Thyroid gland (tissue), 4 donors: ENCODE measurements around the gene FURIN.

Experiments
- CTCF ChIP-seq, 6 experiments: fragments of 200-600 bp in 3 of 6; fragments of 450-650 bp in 3 of 6; sonication (generic) in 3 of 6; IDR thresholded peaks; one replicate each; pipeline ENCODE4 v1.5.1; 2016 to 2019; ENCODE audit warnings: antibody characterized with exemption in 6 of 6, mild to moderate bottlenecking in 2 of 6, inconsistent platforms in 1 of 6, moderate library complexity in 1 of 6
- POLR2A ChIP-seq, 2 donors: fragments of 450-650 bp; IDR thresholded peaks; one replicate each; pipeline ENCODE4 v1.6.1; 2017; ENCODE audit warnings: antibody characterized with exemption in 2 of 2, mild to moderate bottlenecking in 2 of 2, moderate library complexity in 1 of 2

- TF ChIP-seq CTCF (IDR thresholded peaks at IDR 0.05) (no peak), POLR2A (IDR thresholded peaks at IDR 0.05) (no peak)
These were observed 1.6 kb upstream of the FURIN start for GRCh38 chr15:90866800-90867199.
